Mesenchymal stem cell (in vitro differentiated cells and primary cell): ENCODE measurements around the gene CAPZB.

Experiments
- DNase-seq: peaks from one replicate; pipeline ENCODE4 v3.0.0-alpha.2; 2013
- H2AFZ ChIP-seq: one replicate; pipeline ENCODE4 v1.6.1; 2013; ENCODE audit warnings: low read depth, mild to moderate bottlenecking, control low read depth, inconsistent platforms, low read length, moderate library complexity
- H2AK5ac ChIP-seq: 2 replicates; pipeline ENCODE4 v1.6.1; 2013; ENCODE audit warnings: low read length, moderate library complexity, mild to moderate bottlenecking, inconsistent platforms; ENCODE audit not compliant: severe bottlenecking
- H2BK120ac ChIP-seq: one replicate; pipeline ENCODE4 v1.6.1; 2013; ENCODE audit warnings: low read depth, mild to moderate bottlenecking, inconsistent platforms, low read length, moderate library complexity
- H2BK12ac ChIP-seq, 2 experiments: one replicate each; pipeline ENCODE4 v1.6.1; 2013; ENCODE audit warnings: inconsistent platforms in 2 of 2, low read length in 2 of 2, mild to moderate bottlenecking in 2 of 2, moderate library complexity in 2 of 2, control low read depth in 1 of 2
- H2BK15ac ChIP-seq: one replicate; pipeline ENCODE4 v1.6.1; 2013; ENCODE audit warnings: mild to moderate bottlenecking, low read depth, inconsistent platforms; ENCODE audit not compliant: poor library complexity, severe bottlenecking
- H2BK5ac ChIP-seq: 2 replicates; pipeline ENCODE4 v1.6.1; 2013; ENCODE audit warnings: low read depth, mild to moderate bottlenecking, low read length, control low read depth, inconsistent platforms; ENCODE audit not compliant: poor library complexity, severe bottlenecking
- H3K14ac ChIP-seq, 2 experiments: one replicate each; pipeline ENCODE4 v1.6.1; 2013; ENCODE audit warnings: inconsistent platforms in 2 of 2, low read length in 2 of 2, control low read depth in 1 of 2, mild to moderate bottlenecking in 1 of 2, moderate library complexity in 1 of 2
- H3K18ac ChIP-seq, 2 experiments: one replicate each; pipeline ENCODE4 v1.6.1; 2013; ENCODE audit warnings: inconsistent platforms in 2 of 2, low read length in 2 of 2, control low read depth in 1 of 2, low read depth in 1 of 2, mild to moderate bottlenecking in 1 of 2
- H3K23ac ChIP-seq, 2 experiments: one replicate each; pipeline ENCODE4 v1.6.1; 2013; ENCODE audit warnings: inconsistent platforms in 2 of 2, low read length in 2 of 2, mild to moderate bottlenecking in 2 of 2, moderate library complexity in 2 of 2, control low read depth in 1 of 2
- H3K27ac ChIP-seq: 2 replicates; pipeline ENCODE4 v1.5.1; 2013; ENCODE audit warnings: mild to moderate bottlenecking, moderate library complexity, low read length, control low read depth, inconsistent platforms; ENCODE audit not compliant: poor library complexity, severe bottlenecking
- H3K27me3 ChIP-seq, 2 experiments: 2 replicates each; pipeline versions ENCODE4 v1.6.1 to v1.7.0; 2013; ENCODE audit warnings: low read length in 2 of 2, mild to moderate bottlenecking in 2 of 2, moderate library complexity in 2 of 2, control low read depth in 1 of 2, inconsistent platforms in 1 of 2; ENCODE audit not compliant: control insufficient read depth in 1 of 2, insufficient read depth in 1 of 2
- H3K36me3 ChIP-seq, 2 experiments: 2 replicates each; pipeline versions ENCODE4 v1.6.1 to v1.7.0; 2013; ENCODE audit warnings: low read length in 2 of 2, control low read depth in 1 of 2, inconsistent platforms in 1 of 2, low read depth in 1 of 2, mild to moderate bottlenecking in 1 of 2; ENCODE audit not compliant: insufficient read depth in 2 of 2, control insufficient read depth in 1 of 2
- H3K4ac ChIP-seq, 2 experiments: one replicate each; pipeline ENCODE4 v1.6.1; 2013; ENCODE audit warnings: inconsistent platforms in 2 of 2, low read length in 2 of 2, mild to moderate bottlenecking in 2 of 2, moderate library complexity in 2 of 2, control low read depth in 1 of 2, low read depth in 1 of 2
- H3K4me1 ChIP-seq: 2 replicates; pipeline ENCODE4 v1.6.1; 2013; ENCODE audit warnings: low read depth, low read length, control low read depth; ENCODE audit not compliant: control insufficient read depth, insufficient read depth
- H3K4me2 ChIP-seq: 2 replicates; pipeline ENCODE4 v1.6.1; 2013; ENCODE audit warnings: low read length, mild to moderate bottlenecking, inconsistent platforms; ENCODE audit not compliant: poor library complexity, severe bottlenecking
- H3K4me3 ChIP-seq, 2 experiments: 2 replicates each; pipeline versions ENCODE4 v1.5.1 to v1.7.0; 2013; ENCODE audit warnings: low read length in 2 of 2, mild to moderate bottlenecking in 2 of 2, control low read depth in 1 of 2, low read depth in 1 of 2; ENCODE audit not compliant: insufficient read depth in 1 of 2
- H3K79me1 ChIP-seq: replicated peaks from 2 replicates; pipeline ENCODE4 v1.6.1; 2013; ENCODE audit warnings: mild to moderate bottlenecking, control low read depth, low read length, inconsistent platforms; ENCODE audit not compliant: poor library complexity, severe bottlenecking
- H3K9ac ChIP-seq: 2 replicates; pipeline ENCODE4 v1.7.0; 2013; ENCODE audit warnings: mild to moderate bottlenecking, low read length, moderate library complexity
- H3K9me3 ChIP-seq: 2 replicates; pipeline ENCODE4 v1.7.0; 2013; ENCODE audit warnings: mild to moderate bottlenecking, low read length; ENCODE audit not compliant: control insufficient read depth
- H4K8ac ChIP-seq: one replicate; pipeline ENCODE4 v1.6.1; 2013; ENCODE audit warnings: inconsistent platforms, mild to moderate bottlenecking, low read length, moderate library complexity
- H4K91ac ChIP-seq: one replicate; pipeline ENCODE4 v1.6.1; 2013; ENCODE audit warnings: mild to moderate bottlenecking, low read length, inconsistent platforms
- WGBS: methylation state at CpG from one replicate; pipeline ENCODE4 v1.1.7; 2013; ENCODE audit warnings: mixed read lengths; 5-methylcytosine and 5-hydroxymethylcytosine counted together

Gene CAPZB

DNA sequence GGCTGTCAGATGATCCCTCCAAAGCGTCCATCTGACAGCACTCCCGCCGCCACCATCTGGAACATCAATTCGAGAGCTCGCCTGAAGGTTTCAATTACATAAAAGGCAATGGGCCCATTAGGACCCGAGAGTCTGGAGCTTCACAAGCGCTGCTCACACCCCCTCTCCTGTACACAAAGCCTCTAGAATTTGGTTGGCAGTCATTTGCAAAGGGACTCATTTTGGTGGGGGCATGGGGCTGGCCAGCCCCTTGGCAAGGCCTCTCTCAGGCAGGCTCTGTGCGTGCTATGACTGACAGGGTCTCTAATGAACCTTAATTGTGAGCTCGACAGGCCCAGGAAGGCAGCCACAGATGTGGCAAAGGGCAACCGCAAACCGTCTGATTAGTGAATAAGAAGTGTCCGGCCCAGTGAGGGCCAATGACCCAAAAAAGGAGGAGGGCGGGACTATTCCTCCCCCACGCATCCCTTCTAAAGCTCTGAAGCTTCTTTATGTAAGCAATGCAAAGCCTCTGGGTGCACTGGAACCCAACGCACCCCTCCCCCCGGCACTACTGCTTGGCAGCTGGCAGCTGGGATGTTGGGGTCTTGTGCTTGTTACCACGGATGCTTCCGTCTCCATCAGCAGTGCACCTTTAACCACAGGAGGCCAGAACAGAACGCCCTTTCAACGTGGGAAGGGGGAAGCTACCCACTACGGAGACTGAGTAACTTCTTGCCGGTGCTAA is 79.4 kb downstream of the CAPZB start:
- H3K27ac ChIP-seq: no peak overlapping the region
- H4K8ac ChIP-seq: no peak overlapping the region
- H3K4ac ChIP-seq: no peak overlapping the region
- H2AFZ ChIP-seq: no peak overlapping the region
- no peak overlapping the region for H4K91ac ChIP-seq
- no peak for DNase-seq
- H3K36me3 ChIP-seq: peaks cover 40 to 73% of the 10 kb centered on the region in 2 experiments
- peaks cover 17% of the 10 kb centered on the region for H3K4me1 ChIP-seq
- H2BK12ac ChIP-seq: no peak overlapping the region
- H3K4me3 ChIP-seq: no peak overlapping the region
- H3K23ac ChIP-seq: no peak overlapping the region
- H3K9ac ChIP-seq: peak overlapping the region; percentile 1
- H2BK5ac ChIP-seq: no peak overlapping the region
- no peak overlapping the region for H3K18ac ChIP-seq
- H2BK15ac ChIP-seq: no peak overlapping the region
- no peak overlapping the region for H3K4me2 ChIP-seq
- no peak overlapping the region for H3K14ac ChIP-seq
- no peak overlapping the region for H2BK120ac ChIP-seq
- 88% methylated on average over 21 of the region's 22 CpGs for WGBS
- H2AK5ac ChIP-seq: no peak overlapping the region
- no peaks in the 10 kb centered on the region for H3K27me3 ChIP-seq
- peaks cover 51% of the 10 kb centered on the region for H3K79me1 ChIP-seq
- H3K9me3 ChIP-seq: no peaks in the 10 kb centered on the region

DNA sequence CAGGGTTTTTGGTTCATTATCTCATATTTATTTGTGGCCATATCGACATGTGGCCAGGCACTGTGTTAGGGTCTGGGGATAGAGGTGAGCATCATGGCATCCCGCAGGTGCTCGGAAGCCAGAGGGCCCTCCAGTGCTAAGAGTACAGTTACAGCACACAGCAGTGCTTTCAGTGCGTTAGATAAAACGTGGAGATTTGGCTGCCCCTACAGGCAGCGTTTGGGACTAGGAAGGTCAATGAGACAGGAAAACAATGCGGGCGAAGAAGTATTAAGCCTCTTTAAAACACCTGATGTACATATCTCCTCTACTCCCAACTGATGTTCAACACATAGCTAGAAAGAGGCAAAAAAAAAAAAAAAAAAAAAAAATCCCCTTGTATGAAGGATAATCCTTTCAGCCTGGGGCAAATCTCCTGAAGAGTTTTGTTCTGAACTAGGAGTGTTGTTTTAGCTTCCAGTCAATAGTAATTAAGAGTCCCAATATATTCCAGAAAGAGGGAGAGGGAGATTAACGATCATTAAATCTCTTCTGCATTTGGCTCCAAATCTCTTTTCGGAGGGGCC is 80.1 kb downstream of the CAPZB start:
- Histone ChIP-seq H3K4me3 (no peak overlapping the region), H3K4ac (no peak overlapping the region), H3K14ac (no peak overlapping the region)

DNA sequence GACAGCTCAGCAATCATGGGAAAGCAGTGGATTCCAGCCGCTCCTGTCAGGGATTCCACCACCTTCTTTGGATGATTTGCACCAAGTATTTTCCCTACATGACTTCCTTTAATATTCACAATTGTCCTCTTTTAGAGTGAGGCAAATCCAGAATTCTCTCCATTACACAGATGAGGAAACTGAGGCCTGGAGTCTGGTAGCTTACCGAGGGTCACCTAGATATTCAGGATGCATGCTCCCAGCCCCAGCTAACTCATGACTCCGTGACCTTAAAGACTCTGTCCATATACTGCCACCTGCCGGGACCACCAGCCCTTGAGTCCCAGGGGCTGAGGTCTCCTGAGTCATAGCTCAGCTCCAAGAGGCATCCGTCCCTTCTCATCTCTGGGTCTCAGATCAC is 80.6 kb downstream of the CAPZB start:
- H4K8ac ChIP-seq: no peak overlapping the region
- H3K18ac ChIP-seq: no peak overlapping the region
- no peak overlapping the region for H2BK5ac ChIP-seq
- no peak overlapping the region for H2BK12ac ChIP-seq
- H3K9ac ChIP-seq: peak overlapping the region; percentile 1
- no peak overlapping the region for H3K27ac ChIP-seq
- no peaks in the 10 kb centered on the region for H3K27me3 ChIP-seq
- H3K36me3 ChIP-seq: peaks cover 45 to 67% of the 10 kb centered on the region in 2 experiments
- no peak overlapping the region for H4K91ac ChIP-seq
- H2BK120ac ChIP-seq: no peak overlapping the region
- H3K4ac ChIP-seq: no peak overlapping the region
- H2BK15ac ChIP-seq: no peak overlapping the region
- WGBS: 99% methylated on average over 5 of the region's 5 CpGs
- H3K4me3 ChIP-seq: no peak overlapping the region
- H3K9me3 ChIP-seq: no peaks in the 10 kb centered on the region
- no peak overlapping the region for H3K4me2 ChIP-seq
- peaks cover 56% of the 10 kb centered on the region for H3K79me1 ChIP-seq
- no peak overlapping the region for H2AFZ ChIP-seq
- H2AK5ac ChIP-seq: no peak overlapping the region
- H3K4me1 ChIP-seq: peaks cover 20% of the 10 kb centered on the region
- DNase-seq: no peak
- H3K23ac ChIP-seq: no peak overlapping the region
- H3K14ac ChIP-seq: no peak overlapping the region

More for the DNA sequence above, 80.1 kb downstream of the CAPZB start:
- Histone ChIP-seq H2AFZ (no peak overlapping the region), H3K4me2 (no peak overlapping the region), H2BK12ac (no peak overlapping the region), H3K18ac (no peak overlapping the region), H3K27me3 (no peaks in the 10 kb centered on the region), H3K27ac (no peak overlapping the region), H3K79me1 (peaks cover 55% of the 10 kb centered on the region), H3K23ac (no peak overlapping the region), H2BK120ac (no peak overlapping the region), H2BK5ac (no peak overlapping the region), H3K9ac (peak overlapping the region; percentile 1), H2AK5ac (no peak overlapping the region), H4K8ac (no peak overlapping the region), H4K91ac (no peak overlapping the region), H3K36me3 (peaks cover 42 to 68% of the 10 kb centered on the region in 2 experiments), H2BK15ac (no peak overlapping the region), H3K4me1 (peaks cover 17% of the 10 kb centered on the region), H3K9me3 (no peaks in the 10 kb centered on the region)
- no peak for DNase-seq
- 95% methylated on average over 10 of the region's 10 CpGs for WGBS

DNA sequence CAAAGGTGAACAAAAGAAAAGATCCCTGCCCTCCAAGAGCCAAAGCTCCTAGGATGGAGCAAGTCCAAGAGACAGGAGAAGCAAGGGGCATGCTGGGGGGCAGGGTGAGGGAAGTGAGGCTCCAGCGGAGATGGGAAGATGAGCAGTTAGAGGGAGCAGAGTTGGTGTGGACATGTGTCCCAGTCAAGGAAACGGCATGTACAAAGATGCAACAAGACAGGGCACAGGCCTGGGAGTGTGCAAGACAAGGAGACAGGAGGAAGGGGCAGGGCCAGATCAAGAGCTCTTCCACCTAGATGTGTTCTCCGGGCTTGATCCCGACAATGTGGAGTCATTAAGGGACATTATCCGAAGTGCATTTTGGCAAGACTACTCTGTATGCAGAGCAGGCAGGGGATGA is 82.1 kb downstream of the CAPZB start:
- no peak overlapping the region for H2BK15ac ChIP-seq

More for the DNA sequence above, 82.1 kb downstream of the CAPZB start:
- Histone ChIP-seq H3K79me1 (peaks cover 53% of the 10 kb centered on the region), H3K18ac (peak overlapping the region in 1 of 2 experiments; percentile 29), H2AFZ (no peak overlapping the region), H3K14ac (no peak overlapping the region), H3K9ac (no peak overlapping the region), H3K4me1 (peaks cover 29% of the 10 kb centered on the region), H4K91ac (no peak overlapping the region), H2AK5ac (no peak overlapping the region), H3K36me3 (peaks cover 43 to 63% of the 10 kb centered on the region in 2 experiments), H2BK12ac (no peak overlapping the region), H3K4me3 (no peak overlapping the region), H3K27me3 (no peaks in the 10 kb centered on the region), H3K23ac (no peak overlapping the region), H3K4ac (no peak overlapping the region), H3K9me3 (no peaks in the 10 kb centered on the region), H3K4me2 (no peak overlapping the region), H2BK5ac (no peak overlapping the region), H4K8ac (no peak overlapping the region), H3K27ac (no peak overlapping the region), H2BK120ac (no peak overlapping the region)
- 96% methylated on average over 5 of the region's 5 CpGs for WGBS
- DNase-seq: no peak
